AG04449 (cell line): ENCODE results near the gene MARK1.

Experiments
- CTCF ChIA-PET: fragments of 350-600 bp; formaldehyde crosslinking; extraction: SDS; loops from one replicate; lab custom pipeline; 2021; ENCODE audit warnings: antibody characterized with exemption; lab: Yijun Ruan, JAX
- POLR2A ChIA-PET: fragments of 400-600, 350-600 bp; formaldehyde crosslinking; extraction: SDS; loops from one replicate; lab custom pipeline; 2020; ENCODE audit warnings: antibody characterized with exemption, inconsistent platforms; lab: Yijun Ruan, JAX
- DNase-seq: peaks from one replicate; pipeline ENCODE4 v3.0.0-alpha.2; 2010; ENCODE audit warnings: low read depth, low spot score
- H3K4me3 ChIP-seq: 2 replicates; pipeline ENCODE4 v1.5.1; 2011; ENCODE audit warnings: low read depth, mild to moderate bottlenecking, control low read depth, low read length
- CTCF ChIP-seq: IDR thresholded peaks from one replicate; pipeline ENCODE4 v1.5.1; 2011; ENCODE audit warnings: mild to moderate bottlenecking, moderate library complexity, low read length, control low read depth, inconsistent platforms; ENCODE audit not compliant: insufficient read depth; ENCODE audit errors: missing control alignments

Gene MARK1

GRCh38 chr1:220527908-220528678 lies at the start of gene MARK1:
TSS of gene MARK1 (plus strand) at chr1:220528136. CDS start at chr1:220528823, 687 bp downstream.
- POLR2A ChIA-PET, result no interaction called here
- DNase-seq, result no peak
- H3K4me3 ChIP-seq, result peak within 1 kb of the TSS; percentile 58
- TF ChIP-seq CTCF, result no peak
- CTCF ChIA-PET, result no interaction called here

GRCh38 chr1:220483700-220484099 lies 44.2 kb upstream of the MARK1 start:
- CTCF ChIA-PET, result no interaction called here
- POLR2A ChIA-PET, result no interaction called here
- no peak for TF ChIP-seq CTCF
- DNase-seq, result no peak
- no peak overlapping the region for H3K4me3 ChIP-seq

GRCh38 chr1:220484135-220484534 lies 43.8 kb upstream of the MARK1 start:
- no peak overlapping the region for H3K4me3 ChIP-seq
- CTCF ChIA-PET, result no interaction called here
- POLR2A ChIA-PET, result no interaction called here
- no peak for DNase-seq
- no peak for TF ChIP-seq CTCF

GRCh38 chr1:220485131-220485530 lies 42.8 kb upstream of the MARK1 start:
- no peak overlapping the region for H3K4me3 ChIP-seq
- DNase-seq, result no peak
- ChIA-PET CTCF (no interaction called here), POLR2A (no interaction called here)
- no peak for TF ChIP-seq CTCF

- CTCF ChIA-PET, result no interaction called here
- POLR2A ChIA-PET, result no interaction called here
- DNase-seq, result no peak
These were observed 42.1 kb upstream of the MARK1 start for GRCh38 chr1:220485791-220486190.

More at GRCh38 chr1:220485791-220486190, 42.1 kb upstream of the MARK1 start:
- no peak overlapping the region for H3K4me3 ChIP-seq
- TF ChIP-seq CTCF, result no peak
